ENCODE results near the gene STEAP3. TPM values are rescaled to one million over a fixed set of nuclear protein-coding genes. Genes with fewer than 3 reads are reported as not detected.

The STEAP3 gene
- total RNA-seq, 4 donors from 2014 or later: 2.3 to 5.9 (median 3.7) TPM

DNA sequence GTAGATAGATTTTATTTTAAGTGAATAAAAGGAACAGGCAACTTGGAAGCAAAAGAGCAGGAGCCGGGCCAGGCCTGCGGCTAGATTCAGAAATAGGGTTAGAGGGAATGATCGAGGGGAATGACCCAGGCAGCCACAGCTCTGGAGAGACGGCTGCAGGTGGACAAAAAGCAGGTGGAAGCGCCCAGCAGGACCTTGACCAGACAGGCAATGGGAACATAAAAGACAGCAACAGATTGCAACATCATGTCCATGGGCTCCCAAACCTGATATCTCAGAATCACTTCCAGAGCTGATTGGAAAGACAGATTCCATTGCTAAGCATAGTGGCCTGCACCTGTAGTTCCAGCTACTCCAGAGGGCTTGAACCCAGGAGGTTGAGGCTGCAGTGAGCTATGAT lies 28.6 kb upstream of the STEAP3 start:
- H3K27me3 ChIP-seq: no peaks in the 10 kb centered on the region
- no peak for DNase-seq
- intact Hi-C loops (cut with DNase I; ENCODE audit: low total_unique reads): no loop called here
- no peak overlapping the region for H3K27ac ChIP-seq
- no peaks in the 10 kb centered on the region for H3K36me3 ChIP-seq
- H3K9me3 ChIP-seq: no peaks in the 10 kb centered on the region
- H3K4me3 ChIP-seq: no peak overlapping the region
- no peak for TF ChIP-seq POLR2A (IDR thresholded peaks at IDR 0.05)
- TF ChIP-seq, protein P1, sequence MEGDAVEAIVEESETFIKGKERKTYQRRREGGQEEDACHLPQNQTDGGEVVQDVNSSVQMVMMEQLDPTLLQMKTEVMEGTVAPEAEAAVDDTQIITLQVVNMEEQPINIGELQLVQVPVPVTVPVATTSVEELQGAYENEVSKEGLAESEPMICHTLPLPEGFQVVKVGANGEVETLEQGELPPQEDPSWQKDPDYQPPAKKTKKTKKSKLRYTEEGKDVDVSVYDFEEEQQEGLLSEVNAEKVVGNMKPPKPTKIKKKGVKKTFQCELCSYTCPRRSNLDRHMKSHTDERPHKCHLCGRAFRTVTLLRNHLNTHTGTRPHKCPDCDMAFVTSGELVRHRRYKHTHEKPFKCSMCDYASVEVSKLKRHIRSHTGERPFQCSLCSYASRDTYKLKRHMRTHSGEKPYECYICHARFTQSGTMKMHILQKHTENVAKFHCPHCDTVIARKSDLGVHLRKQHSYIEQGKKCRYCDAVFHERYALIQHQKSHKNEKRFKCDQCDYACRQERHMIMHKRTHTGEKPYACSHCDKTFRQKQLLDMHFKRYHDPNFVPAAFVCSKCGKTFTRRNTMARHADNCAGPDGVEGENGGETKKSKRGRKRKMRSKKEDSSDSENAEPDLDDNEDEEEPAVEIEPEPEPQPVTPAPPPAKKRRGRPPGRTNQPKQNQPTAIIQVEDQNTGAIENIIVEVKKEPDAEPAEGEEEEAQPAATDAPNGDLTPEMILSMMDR (IDR thresholded peaks at IDR 0.05): no peak
- H3K4me1 ChIP-seq: no peaks in the 10 kb centered on the region

DNA sequence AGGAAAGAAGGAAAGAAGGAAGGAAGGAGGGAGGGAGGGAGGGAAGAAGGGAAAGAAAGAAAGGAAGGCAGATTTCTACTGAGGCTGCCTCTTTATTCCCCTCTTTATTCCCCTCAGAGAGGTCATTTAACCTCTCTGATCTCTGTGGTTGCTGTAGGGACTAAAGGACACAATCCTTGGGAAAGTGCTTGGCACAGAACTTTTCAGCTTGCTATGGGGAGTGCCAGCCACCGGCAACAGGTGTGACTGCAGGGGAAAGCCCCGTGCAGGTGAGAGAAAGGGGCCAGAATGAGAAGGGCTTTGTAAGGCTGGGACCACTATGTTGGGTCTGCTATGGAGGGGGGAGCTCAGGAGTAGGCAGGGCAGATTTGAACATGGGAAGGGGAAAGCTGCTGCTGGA lies 27.7 kb upstream of the STEAP3 start:
- no peaks in the 10 kb centered on the region for H3K27me3 ChIP-seq
- TF ChIP-seq, protein P1 (IDR thresholded peaks at IDR 0.05): no peak
- no peak for TF ChIP-seq POLR2A (IDR thresholded peaks at IDR 0.05)
- no peaks in the 10 kb centered on the region for H3K9me3 ChIP-seq
- no peak for DNase-seq
- H3K27ac ChIP-seq: no peak overlapping the region
- intact Hi-C loops (cut with DNase I; ENCODE audit: low total_unique reads): no loop called here
- no peaks in the 10 kb centered on the region for H3K36me3 ChIP-seq
- no peak overlapping the region for H3K4me3 ChIP-seq
- no peaks in the 10 kb centered on the region for H3K4me1 ChIP-seq

DNA sequence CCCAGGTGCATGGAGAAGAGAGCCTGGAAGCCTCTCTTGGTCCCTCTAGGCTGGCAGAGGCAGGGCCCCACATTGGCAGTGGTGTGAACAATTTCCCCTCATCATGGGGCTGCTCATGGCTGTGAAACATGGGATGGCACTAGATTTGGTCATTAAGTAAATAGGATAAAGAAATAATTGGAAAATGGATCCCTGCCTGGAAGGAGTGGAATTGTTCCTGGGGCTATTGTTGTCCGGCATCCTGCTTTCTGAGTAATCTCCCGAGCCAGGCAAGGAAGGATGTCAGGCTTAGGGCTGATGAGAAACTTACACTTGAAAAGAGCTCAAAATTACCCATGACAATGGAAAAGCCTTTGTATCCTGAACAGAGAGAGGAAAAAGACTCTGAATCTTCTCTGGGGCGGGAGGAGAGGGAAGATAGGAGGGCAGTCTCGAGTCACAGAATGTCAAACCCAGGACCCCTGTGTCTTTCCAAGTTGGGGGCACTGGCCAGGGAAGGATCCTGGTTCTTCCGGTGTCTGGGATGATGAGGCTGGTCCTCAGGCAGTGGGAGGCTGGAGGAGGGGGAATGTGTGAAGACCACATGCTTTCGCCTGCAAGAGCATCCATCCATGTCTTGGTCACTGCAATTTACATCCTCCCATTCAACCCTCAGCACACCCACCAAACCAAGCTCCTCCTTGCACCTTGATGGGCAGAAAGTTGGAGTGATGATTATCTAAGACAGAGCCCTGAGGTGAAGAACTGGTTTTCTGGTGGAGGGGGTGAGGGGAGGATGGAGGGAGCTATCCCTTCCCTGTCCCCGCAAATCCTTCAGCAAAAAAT lies 27.1 kb upstream of the STEAP3 start:
- TF ChIP-seq, protein P1 (IDR thresholded peaks at IDR 0.05): no peak
- no peak for TF ChIP-seq POLR2A (IDR thresholded peaks at IDR 0.05)
- H3K4me1 ChIP-seq: no peaks in the 10 kb centered on the region
- no peak for DNase-seq
- no peaks in the 10 kb centered on the region for H3K36me3 ChIP-seq
- intact Hi-C loops (cut with DNase I; ENCODE audit: low total_unique reads): no loop called here
- no peak overlapping the region for H3K27ac ChIP-seq
- H3K9me3 ChIP-seq: no peaks in the 10 kb centered on the region
- H3K4me3 ChIP-seq: no peak overlapping the region
- no peaks in the 10 kb centered on the region for H3K27me3 ChIP-seq

DNA sequence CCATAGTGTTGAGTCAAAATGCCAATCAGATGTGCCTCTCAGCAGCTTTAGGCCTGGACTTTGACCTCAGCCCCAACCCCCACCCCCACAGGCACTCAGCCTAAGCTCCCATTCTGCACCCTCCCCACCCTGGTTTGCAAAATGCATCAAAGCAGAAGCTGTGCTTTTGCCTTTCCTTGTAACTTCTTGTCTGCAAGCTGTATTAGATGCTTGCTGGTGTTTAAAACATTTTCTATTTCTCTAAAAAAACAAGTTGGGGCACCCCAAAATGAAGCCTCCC lies 26.6 kb upstream of the STEAP3 start:
- Histone ChIP-seq H3K4me3 (no peak overlapping the region), H3K9me3 (no peaks in the 10 kb centered on the region), H3K36me3 (no peaks in the 10 kb centered on the region), H3K27me3 (no peaks in the 10 kb centered on the region), H3K4me1 (no peaks in the 10 kb centered on the region), H3K27ac (no peak overlapping the region)
- no peak for TF ChIP-seq POLR2A (IDR thresholded peaks at IDR 0.05)
- TF ChIP-seq, protein P1 (IDR thresholded peaks at IDR 0.05): no peak
- intact Hi-C loops (cut with DNase I; ENCODE audit: low total_unique reads): no loop called here
- DNase-seq: no peak

DNA sequence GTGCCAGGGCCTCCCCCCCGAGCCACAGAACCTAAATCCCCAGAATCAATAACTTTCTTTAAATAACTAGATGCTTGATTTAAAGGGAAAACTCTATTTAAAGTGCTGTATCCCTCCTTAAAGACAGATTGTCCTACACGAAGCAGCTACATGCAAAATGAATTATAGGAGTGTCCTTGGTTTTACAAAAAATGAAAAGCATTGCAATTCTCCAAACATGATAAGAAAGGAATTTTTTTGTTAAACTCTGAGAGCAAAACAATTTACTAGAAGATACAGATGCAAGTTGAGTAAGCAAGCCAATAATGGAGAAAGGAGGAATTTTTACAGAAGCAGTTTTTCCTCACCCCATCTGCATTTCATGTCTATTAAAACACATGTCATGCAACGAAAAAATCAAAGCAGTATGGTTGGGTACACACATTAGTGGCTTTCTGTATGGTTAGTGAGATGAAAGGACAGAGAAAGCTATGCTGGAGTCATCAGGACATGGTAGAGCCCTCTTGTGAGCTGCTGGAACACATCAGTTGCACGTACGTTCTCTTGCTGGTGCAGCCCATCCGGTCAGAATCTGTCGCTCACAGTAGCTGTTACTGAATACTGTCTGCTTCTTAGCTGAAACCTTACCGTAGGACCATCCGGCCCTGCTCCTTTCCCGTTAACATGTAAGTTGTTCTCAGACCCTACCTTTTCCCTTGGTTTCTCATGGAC lies 25.9 kb upstream of the STEAP3 start:
- no peak overlapping the region for H3K27ac ChIP-seq
- TF ChIP-seq, protein P1 (IDR thresholded peaks at IDR 0.05): no peak
- no peak for TF ChIP-seq POLR2A (IDR thresholded peaks at IDR 0.05)
- H3K4me3 ChIP-seq: no peak overlapping the region
- intact Hi-C loops (cut with DNase I; ENCODE audit: low total_unique reads): no loop called here
- DNase-seq: no peak
- no peaks in the 10 kb centered on the region for H3K4me1 ChIP-seq
- H3K36me3 ChIP-seq: no peaks in the 10 kb centered on the region
- no peaks in the 10 kb centered on the region for H3K9me3 ChIP-seq
- no peaks in the 10 kb centered on the region for H3K27me3 ChIP-seq
